HL-60 (cell line): ENCODE results near the gene BMPR2.
"Not testable (repeated sequence)": the region's sequence is repeated elsewhere in the genome, so short reads cannot be mapped to it uniquely, and the experiment has no call there.

Experiments
- DNase-seq, 2 experiments: peaks; one replicate each; pipeline ENCODE4 v3.0.0-alpha.2; 2010 to 2020; ENCODE audit warnings: low read depth in 1 of 2, low spot score in 1 of 2
- H3K27ac ChIP-seq: fragments of 250-450 bp; sonication (Bioruptor Pico); replicated peaks from 2 replicates; pipeline ENCODE4 v1.5.1; 2020; ENCODE audit warnings: mild to moderate bottlenecking, moderate library complexity
- H3K27me3 ChIP-seq: fragments of 250-450 bp; sonication (Bioruptor Pico); 2 replicates; pipeline ENCODE4 v1.5.1; 2021; ENCODE audit warnings: mild to moderate bottlenecking, moderate library complexity; ENCODE audit not compliant: insufficient read depth, poor library complexity, severe bottlenecking
- H3K4me3 ChIP-seq: replicated peaks from 2 replicates; pipeline ENCODE4 v1.5.1; 2011; ENCODE audit warnings: mild to moderate bottlenecking, control low read depth, low read length; ENCODE audit not compliant: insufficient read depth
- CTCF ChIP-seq: IDR thresholded peaks from one replicate; pipeline ENCODE4 v1.5.1; 2011; ENCODE audit warnings: low read length, control low read depth, inconsistent platforms; ENCODE audit not compliant: insufficient read depth
- GABPA ChIP-seq: IDR thresholded peaks from 2 replicates; pipeline ENCODE4 v1.6.1; 2012; ENCODE audit warnings: low read depth
- POLR2AphosphoS5 ChIP-seq: IDR thresholded peaks from 2 replicates; pipeline ENCODE4 v1.6.1; 2012; ENCODE audit warnings: low read depth
- SPI1 ChIP-seq: IDR thresholded peaks from 2 replicates; pipeline ENCODE4 v1.6.1; 2012; ENCODE audit warnings: low read depth, mild to moderate bottlenecking, borderline replicate concordance
- TF ChIP-seq, protein P1 (sequence below): IDR thresholded peaks from 2 replicates; pipeline ENCODE4 v1.6.1; 2012; ENCODE audit warnings: low read depth; ENCODE audit not compliant: insufficient replicate concordance

The BMPR2 gene

GRCh38 chr2:202545931-202546330 lies 169.8 kb downstream of the BMPR2 start:
- no peaks in the 10 kb centered on the region for H3K27me3 ChIP-seq
- TF ChIP-seq POLR2AphosphoS5 (no peak), CTCF (no peak), GABPA (no peak)
- TF ChIP-seq, protein P1, sequence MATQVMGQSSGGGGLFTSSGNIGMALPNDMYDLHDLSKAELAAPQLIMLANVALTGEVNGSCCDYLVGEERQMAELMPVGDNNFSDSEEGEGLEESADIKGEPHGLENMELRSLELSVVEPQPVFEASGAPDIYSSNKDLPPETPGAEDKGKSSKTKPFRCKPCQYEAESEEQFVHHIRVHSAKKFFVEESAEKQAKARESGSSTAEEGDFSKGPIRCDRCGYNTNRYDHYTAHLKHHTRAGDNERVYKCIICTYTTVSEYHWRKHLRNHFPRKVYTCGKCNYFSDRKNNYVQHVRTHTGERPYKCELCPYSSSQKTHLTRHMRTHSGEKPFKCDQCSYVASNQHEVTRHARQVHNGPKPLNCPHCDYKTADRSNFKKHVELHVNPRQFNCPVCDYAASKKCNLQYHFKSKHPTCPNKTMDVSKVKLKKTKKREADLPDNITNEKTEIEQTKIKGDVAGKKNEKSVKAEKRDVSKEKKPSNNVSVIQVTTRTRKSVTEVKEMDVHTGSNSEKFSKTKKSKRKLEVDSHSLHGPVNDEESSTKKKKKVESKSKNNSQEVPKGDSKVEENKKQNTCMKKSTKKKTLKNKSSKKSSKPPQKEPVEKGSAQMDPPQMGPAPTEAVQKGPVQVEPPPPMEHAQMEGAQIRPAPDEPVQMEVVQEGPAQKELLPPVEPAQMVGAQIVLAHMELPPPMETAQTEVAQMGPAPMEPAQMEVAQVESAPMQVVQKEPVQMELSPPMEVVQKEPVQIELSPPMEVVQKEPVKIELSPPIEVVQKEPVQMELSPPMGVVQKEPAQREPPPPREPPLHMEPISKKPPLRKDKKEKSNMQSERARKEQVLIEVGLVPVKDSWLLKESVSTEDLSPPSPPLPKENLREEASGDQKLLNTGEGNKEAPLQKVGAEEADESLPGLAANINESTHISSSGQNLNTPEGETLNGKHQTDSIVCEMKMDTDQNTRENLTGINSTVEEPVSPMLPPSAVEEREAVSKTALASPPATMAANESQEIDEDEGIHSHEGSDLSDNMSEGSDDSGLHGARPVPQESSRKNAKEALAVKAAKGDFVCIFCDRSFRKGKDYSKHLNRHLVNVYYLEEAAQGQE: no peak
- no peak overlapping the region for H3K4me3 ChIP-seq
- H3K27ac ChIP-seq: no peak overlapping the region
- DNase-seq: no peak

GRCh38 chr2:202546499-202547141 lies 170.5 kb downstream of the BMPR2 start:
- H3K27me3 ChIP-seq, H3K4me3 ChIP-seq, DNase-seq, H3K27ac ChIP-seq: not testable (repeated sequence)

DNA sequence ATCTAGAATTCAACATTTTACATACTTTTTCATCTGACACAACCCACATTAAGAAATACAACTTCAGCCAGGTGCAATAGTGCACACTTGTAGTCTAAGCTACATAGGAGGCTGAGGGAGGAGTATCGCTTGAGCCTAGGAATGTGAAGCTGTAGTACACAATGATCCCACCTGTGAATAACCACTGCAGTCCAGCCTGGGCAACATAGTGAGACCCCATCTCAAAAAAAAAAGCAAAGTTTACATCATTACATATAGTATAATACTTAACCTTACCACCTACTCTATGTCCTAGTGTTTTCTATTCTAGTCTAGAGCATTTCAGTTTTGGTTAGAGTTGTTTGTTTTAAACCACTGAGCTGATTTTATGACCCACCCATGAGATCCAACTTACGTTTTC lies 172.1 kb downstream of the BMPR2 start:
- TF ChIP-seq POLR2AphosphoS5: no peak
- DNase-seq: no peak
- Histone ChIP-seq H3K27ac (no peak overlapping the region), H3K4me3 (no peak overlapping the region), H3K27me3 (no peaks in the 10 kb centered on the region)

DNA sequence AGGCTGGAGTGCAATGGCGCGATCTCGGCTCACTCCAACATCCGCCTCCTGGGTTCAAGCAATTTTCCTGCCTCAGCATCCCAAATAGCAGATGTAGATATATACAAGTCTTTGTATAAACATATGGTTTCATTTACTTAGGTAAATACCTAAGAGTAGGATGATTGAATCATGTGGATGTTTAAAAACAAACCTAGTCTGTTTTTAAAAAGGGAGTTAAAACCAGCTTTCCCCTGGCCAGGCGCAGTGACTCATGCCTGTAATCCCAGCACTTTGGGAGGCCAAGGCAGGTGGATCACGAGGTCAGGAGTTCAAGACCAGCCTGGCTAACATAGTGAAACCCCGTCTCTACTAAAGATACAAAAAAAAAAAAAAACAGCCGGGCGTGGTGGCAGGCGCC lies 174.9 kb downstream of the BMPR2 start:
- not testable (repeated sequence) for H3K27me3 ChIP-seq, H3K27ac ChIP-seq, H3K4me3 ChIP-seq, DNase-seq

- DNase-seq: no peak
- Histone ChIP-seq H3K27me3 (no peaks in the 10 kb centered on the region), H3K4me3 (no peak overlapping the region), H3K27ac (no peak overlapping the region)
- TF ChIP-seq POLR2AphosphoS5 (no peak), SPI1 (no peak), GABPA (no peak), CTCF (no peak)
- TF ChIP-seq, protein P1: no peak
Observed at GRCh38 chr2:202555356-202555755, 179.2 kb downstream of the BMPR2 start.
